Stimulated activated naive CD4-positive, alpha-beta T cell treated with Interleukin-2 at 50 U/mL for 16 hours (primary cell): Measurements from ENCODE around the gene CANX.
A peak's percentile ranks its signal among the peaks of the same experiment; 100 is the strongest.

Experiments used
- DNase-seq: peaks from one replicate; lab custom pipeline; 2025; lab: John Stamatoyannopoulos, UW

CANX gene

DNA sequence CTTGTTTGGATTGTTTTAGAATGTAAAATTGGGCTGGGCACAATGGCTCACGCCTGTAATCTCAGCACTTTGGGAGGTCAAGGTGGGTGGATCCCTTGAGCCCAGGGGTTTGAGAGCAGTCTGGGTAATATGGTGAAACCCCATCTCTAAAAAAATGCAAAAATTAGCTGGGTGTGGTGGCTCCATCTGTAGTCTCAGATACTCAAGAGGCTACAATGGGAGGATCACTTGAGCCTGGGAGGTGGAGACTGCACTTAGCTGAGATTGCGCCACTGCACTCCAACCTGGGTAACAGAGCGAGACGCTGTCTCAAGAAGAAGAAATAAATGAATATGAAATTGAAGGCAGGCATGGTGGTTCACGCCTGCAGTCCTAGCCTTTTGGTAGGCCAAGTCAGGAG is 55.2 kb downstream of the CANX start:
- DNase-seq, result no peak

DNA sequence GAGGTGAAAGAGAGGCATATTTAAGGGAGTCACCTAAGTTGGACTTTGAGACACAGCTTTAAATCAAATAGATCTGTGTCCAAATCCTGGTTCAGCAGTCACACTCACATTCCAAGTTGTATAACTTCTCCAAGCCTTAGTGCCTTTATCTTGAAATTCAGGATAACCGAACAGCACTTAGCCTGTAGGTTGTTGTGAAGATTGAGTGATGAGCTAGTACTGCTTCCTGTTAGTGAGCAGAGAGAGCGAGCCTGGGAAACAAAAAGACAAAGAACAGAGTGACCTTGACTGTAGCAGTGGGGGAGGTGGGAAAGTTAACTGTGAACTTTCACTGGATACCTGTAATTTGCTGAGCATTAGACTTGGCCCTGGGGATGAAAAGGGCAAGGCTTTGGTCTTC is 56.3 kb downstream of the CANX start:
- DNase-seq, result no peak

DNA sequence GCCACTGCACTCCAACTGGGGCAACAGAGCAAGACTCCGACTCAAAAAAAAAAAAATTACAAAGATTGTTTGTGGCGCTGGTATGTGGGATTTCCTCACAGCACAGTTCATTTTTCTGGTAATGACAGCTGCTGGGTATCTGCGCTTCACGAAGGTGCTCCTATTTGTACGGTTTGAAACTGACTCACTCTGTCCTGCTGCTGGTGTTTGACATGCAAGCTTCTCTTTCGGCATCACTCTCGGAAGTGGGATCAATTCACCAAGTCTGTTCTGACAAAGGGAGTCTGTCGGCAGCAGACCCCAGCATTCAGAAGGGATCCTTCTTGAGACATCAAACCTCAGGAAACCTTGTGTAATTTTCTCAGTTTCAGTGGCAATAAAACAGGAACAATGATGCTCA is 60.2 kb downstream of the CANX start:
- no peak for DNase-seq

DNA sequence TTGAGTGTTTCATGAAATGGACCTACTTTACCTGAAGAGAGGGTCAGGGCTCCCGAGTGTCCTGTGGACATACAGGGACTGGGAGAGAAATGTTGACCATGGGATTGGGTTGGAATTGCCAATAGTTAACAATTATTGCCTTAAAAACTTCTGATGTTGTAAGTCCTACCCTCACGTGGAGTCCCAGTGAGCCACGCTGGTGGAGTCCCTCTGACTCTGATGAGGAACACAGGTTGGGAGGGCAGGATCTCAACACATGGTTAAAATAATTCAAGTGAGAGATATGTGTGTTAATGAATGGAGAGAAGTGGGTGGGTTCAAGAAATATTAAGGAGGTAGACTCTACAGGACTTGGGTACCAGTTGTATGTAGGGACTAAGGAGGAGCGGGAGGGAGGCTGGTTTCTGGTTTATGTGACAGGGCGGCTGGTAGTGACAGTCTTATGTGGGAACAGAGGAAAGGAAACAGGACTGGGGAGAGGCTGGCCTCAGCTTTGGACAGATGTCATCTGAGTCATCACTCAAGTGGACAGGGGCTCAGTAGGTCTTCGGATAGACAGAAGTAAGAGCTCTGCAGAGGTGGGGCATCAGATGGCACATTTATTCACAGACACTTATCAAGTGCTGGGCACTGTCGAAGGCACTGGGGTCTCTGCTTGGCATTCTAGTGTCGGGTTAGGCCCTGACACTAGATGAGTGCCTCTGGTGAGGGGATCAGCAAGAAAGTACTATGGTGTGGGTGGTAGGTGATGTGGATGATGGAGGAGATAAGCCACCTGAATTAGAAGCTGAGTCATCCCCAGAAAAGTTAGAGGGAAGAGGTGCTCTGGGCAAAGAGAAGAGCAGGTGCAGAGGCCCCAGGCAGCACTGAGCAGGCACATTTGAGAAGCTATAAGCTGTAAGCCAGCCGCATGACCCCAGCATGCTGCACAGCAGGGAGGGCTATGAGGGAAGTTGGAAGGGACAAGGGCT is 61.1 kb downstream of the CANX start:
- DNase-seq, result no peak

DNA sequence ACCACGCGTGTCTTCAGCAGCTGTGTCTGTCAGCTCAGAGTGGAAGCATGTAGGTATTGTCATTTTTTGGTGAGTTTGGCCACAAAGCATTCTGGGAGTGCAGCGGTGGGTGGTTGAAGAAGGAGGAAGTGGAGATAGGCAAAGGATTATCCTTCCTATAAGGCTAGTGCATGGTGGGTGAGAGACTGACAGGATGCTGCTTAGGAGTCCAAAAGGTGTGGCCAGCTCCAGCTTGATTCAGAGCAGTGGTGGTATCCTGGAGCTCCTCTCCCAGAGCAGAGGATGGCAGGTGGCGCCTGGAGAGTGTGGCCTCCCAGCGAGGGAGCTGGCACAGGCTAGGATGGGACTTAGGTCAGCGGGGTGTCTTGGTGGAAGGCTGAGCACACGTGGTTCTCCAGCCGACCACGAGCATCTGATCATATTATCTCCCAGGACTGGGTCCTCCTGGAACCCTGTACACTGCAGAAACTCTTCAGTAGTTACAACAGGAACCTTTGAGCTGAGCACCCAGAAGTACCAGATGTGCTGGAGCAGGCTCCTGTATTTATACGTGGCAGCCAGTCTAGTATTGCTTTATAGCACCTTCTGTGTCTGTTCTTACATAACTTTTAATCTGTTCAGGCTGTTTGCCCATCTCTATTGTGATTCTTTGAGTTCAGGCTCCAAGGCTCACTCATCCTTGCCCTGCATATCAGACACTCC is 63.5 kb downstream of the CANX start:
- no peak for DNase-seq

DNA sequence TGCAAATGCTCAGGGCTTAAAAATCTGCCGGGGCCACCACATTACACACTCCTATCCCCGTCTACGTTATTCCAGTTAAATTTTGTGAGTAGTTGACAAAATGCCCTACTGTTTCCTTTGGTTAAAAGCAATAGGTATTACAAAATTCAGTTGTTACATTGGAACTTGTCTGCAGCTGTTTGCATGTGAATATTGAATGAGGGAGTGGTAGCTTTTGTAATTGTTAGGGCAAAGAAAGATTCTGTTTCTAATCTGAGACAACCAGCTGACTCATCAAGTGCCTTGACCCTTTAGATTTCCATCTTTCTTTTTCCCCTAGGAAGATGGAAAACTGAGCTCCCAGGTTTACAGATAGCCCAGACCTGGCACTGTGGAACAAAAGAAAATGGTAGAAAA is 64.0 kb downstream of the CANX start:
- no peak for DNase-seq

DNA sequence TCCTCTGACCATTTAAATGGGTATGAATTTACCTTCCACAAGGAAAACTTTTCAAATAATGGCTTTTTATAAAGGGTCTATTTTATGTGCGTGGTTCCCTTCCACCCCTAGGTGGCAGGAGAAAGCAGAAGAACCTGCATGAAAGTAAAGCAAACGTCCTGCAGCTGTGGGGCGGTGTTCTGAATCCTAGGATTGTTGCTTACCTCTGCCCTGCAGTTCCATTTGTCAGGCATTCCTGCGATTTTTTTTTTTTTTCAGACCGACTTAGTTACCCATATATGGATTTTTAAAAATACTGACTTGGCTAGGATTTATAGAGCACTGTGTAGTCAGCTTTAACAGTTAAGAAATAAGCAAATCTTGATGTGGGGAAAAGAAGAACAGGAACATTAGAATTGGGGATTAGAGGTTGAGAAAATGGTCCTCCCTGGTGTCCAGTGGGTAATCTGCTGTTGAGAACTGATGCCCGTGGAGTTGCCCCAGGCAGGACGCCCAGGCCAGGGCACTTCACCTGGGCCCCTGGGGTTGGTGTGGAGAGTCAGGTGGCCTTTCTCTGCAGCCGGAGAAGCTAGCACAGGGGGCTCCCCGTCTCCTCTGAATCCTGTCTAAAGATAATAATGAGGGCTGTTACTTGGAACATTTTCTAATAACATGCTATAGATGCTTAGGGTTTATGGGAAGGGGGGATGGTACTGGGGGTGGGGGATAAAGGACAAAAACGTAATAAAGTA is 64.6 kb downstream of the CANX start:
- DNase-seq, result peak; percentile 17

DNA sequence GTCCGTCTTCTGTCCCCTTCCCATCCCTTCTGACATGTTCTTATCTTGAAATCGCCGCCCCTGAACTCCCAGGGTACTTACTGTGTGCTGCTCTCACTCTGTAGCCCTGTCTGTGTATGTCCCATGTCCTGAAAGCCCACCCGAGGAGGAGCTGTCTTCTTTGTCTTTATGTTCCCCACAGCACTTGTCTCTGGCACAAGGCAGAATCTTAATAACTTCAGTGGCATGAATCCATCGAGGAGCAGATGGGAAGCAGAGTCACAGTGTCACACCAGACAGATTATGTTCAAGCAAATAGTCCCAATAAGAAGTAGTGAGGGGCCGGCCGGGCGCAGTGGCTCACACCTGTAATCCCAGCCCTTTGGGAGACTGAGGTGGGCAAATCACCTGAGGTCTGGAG is 65.3 kb downstream of the CANX start:
- no peak for DNase-seq

DNA sequence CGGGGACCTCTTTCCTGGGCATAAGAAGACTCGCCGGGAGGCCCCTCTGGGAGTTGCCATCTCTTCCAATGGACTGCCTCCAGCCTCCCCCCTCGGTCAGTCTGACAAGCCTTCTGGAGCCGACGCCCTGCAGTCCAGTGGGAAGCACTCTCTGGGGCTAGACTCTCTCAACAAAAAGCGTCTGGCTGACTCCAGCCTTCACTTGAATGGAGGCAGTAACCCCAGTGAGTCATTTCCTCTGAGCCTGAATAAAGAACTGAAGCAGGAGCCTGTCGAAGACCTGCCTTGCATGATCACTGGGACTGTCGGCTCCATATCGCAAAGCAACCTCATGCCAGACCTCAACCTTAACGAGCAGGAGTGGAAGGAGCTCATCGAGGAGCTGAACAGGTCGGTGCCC is 66.6 kb downstream of the CANX start:
- DNase-seq, result no peak

DNA sequence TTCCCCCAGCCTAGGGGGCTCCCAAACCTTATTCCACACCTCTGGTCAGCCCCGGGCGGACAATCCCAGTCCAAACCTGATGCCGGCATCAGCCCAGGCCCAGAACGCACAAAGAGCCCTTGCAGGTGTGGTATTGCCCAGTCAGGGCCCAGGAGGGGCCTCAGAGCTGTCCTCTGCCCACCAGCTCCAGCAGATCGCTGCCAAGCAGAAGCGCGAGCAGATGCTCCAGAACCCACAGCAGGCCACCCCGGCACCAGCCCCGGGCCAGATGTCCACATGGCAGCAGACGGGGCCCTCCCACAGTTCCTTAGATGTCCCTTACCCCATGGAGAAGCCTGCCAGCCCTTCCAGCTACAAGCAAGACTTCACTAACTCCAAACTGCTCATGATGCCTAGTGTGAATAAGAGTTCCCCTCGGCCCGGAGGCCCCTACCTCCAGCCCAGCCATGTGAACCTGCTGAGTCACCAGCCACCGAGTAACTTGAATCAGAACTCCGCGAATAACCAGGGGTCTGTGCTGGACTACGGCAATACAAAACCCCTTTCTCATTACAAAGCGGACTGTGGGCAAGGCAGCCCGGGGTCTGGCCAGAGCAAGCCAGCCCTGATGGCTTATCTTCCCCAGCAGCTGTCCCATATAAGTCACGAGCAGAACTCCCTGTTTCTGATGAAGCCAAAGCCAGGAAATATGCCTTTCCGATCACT is 67.4 kb downstream of the CANX start:
- DNase-seq, result no peak

DNA sequence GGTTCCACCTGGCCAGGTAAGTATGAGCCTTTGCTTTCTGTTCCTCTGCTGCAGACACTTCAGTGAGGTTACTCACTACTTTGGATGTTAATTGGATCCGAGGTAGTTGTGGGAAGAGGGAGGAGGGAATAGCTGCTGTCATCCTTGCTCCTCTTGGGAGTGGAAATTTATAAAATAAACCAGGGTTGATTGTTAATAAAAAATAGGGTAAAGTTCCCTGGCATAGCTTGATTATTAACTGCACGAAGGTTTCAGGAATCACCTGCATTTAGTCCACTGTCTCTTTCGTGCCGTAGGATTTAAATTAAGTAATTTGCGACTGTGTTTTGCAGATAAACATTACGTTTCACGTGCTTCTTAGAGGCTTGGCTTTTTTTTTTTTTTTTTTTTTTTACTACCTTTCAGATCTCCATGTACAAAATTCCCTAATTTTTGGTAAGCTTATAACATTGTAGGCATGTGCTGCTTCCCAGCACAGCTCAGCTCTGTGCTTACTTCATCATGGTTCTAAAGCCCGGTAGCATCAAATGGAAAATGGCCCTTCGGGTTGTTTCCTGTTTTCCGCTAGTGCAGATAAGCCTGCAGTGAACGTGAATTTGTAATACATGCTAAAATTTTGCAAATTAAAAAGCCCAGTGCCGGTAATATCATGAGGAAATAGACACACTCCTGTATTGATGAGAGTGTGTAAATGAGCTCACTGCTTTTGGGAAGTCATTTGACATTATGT is 68.1 kb downstream of the CANX start:
- no peak for DNase-seq

DNA sequence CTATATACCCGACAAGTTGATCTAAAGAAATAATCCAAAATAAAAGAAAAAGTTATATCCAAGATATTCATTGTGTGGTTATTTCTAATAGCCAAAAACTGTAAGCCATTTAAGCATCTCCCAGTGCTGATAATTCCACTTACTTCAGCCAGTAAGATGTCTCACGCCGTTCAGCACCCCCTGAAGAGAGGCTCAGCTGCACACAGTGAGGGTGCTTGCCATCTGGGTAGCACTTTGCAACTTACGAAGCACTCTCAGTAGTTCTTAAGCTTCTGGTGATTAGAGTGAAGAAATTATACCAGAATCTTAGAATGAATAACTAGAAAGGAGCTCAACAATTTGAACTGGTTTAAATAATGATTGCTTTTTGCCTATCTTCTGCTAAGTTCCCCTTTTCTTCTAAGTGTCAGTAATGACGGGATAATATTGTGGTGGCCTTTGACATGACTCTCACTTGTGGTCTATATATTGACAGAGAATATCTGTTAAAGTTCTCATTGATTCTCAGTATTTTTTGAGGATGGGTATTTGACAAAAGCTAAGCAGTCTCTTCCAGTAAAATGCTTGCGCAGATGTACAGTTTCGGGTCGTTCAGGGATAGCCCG is 68.8 kb downstream of the CANX start:
- no peak for DNase-seq

DNA sequence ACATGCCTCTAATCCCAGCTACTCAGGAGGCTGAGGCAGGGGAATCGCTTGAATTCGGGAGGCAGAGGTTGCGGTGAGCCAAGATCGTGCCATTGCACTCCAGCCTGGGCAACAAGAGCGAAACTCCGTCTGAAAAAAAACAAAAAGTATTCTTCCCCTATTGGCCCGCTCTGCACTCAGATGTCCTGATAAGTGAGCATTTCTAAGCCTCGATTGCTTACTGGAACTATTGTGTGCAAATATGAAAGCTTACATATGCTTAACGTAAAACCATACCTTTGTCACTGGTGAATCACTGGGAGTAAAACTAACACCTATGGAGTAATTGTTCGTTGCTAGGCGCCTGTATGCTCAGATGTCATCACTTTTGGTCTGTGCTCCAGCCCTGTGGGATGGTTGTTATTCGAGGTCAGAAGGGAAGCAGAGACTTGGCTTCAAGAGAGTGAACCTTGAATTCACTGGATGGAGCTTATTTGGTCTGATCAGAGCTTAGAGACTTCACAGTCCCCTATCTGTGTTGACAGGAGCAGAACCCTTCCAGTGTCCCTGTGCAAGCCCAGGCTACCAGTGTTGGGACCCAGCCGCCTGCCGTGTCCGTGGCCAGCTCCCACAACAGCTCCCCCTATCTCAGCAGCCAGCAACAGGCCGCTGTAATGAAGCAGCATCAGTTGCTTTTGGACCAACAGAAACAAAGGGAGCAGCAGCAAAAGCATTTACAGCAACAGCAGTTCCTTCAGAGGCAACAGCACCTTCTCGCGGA is 69.7 kb downstream of the CANX start:
- DNase-seq, result no peak

DNA sequence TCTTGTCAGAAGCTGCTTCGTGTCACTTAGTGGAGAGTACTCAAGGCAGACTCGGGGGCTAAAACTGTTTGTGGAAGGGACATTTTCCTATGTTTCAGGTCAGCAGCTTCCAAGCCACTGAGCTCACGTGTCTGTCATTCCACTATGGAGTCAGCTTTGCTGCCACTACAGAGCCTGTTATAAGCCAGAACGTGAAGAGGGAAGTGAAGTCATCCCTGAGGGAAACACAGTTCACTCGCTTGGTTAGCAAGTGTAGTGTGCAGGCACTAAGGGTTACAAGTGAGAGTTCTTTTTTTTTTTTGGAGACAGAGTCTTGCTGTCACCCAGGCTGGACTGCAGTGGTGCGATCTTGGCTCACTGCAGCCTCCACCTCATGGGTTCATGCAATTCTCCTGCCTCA is 70.5 kb downstream of the CANX start:
- no peak for DNase-seq

DNA sequence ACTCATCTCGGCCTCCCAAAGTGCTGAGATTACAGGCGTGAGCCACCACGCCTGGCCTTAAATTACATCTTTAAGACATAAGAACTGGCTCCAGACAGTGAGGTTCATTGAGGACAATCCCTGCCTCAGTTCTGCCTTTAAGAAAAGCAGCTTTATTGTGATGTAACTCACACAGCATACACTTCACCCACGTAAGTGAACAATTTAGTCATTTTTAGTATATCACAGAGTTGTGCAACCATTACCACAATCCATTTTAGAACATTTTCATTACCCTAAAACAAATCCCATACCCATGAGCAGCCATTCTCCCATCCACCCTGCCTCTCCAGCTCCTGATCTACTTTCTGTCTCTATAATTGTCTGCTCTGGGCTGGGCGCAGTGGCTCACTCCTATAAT is 71.0 kb downstream of the CANX start:
- no peak for DNase-seq

DNA sequence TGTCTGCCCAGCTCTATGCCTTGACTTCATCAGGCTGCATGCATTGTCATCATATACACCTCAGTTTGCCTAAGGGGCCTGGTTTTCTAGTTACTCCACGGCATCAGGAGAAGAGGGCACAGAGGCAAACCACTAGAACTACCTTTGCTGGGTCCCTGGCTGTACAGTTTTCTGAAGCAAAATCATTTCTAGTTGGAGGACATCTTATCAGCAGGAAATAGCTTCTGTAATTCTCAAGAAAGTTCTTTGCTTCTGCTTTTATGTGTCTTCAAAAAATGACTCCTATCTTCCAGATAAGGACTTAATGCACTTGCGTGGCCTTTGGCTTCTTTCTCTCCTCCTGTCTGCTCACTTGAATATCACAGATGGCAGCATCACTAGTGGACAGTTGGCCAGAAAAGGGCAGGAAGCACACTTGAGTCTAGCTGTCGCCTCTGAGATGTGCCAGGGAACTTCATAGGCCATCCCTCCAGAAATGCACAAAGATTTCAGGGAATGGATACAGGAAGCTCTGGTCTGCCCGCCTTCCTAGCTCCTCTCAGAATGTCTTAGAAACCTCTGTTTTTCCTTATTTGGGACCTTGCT is 72.6 kb downstream of the CANX start:
- no peak for DNase-seq

DNA sequence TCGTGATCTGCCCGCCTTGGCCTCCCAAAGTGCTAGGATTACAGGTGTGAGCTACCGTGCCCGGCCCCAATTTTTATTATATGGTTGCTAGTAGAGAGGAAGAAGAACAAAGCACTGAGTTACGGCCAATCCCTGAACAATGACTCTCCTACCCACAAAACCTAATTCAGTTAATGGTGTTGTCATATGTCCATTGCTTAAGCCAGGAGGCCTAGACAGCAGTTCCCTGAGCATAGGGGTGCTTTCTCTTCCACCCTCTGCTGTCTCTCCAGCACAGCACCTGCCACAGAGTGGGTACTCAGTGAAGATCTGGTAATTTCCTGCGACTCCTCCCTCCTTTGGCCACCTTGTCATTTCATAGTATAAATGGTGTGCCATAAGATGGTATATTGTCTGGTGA is 73.6 kb downstream of the CANX start:
- DNase-seq, result no peak

DNA sequence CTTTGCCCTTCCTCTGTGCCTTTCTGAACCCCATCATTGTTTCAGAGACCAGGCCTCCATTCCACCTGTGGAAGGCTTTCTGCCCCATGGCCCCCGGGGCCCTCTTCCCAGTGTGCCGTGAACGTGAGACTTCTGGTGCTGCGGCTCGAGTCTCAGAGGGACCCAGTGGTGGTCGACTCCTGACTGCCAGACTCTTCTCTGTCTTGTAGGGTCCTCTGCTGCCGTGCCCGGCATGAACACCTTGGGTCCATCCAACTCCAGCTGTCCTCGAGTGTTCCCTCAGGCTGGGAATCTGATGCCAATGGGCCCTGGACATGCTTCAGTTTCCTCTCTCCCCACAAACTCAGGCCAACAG is 74.9 kb downstream of the CANX start:
- DNase-seq, result no peak

DNA sequence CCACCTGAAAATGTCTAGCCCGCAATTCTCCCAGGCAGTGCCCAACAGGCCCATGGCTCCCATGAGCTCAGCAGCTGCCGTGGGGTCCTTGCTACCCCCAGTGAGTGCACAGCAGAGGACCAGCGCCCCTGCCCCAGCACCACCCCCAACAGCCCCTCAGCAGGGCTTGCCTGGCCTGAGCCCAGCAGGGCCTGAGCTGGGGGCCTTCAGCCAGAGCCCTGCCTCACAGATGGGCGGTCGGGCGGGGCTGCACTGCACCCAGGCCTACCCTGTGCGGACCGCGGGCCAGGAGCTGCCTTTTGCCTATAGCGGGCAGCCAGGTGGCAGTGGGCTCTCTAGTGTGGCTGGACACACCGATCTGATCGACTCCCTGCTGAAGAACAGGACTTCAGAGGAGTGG is 75.7 kb downstream of the CANX start:
- DNase-seq, result no peak

DNA sequence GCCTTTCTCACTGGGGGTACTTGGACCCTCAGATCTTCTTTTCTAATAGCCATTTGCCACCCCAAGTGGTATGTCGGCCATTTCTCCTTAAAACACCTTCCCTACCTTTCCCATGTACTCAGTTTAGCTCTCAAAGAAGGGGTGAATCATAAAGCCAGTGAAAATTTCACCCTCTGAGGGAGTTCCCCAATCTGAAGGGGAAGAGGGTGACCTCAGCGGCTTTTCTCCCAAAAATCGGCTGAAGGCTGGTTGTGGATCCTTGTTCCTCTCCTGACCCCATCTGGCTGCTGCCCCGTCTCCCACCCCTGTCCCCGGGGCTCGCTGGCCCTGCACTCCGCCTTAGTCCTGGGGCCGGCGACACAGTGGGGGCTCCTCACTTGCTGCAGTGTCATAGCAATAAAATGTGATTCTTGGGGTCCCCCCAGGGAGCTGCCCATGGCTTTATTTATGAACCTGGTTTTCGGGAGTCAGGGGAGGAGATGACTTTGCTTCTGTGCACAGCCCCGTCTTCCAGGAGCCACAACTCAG is 77.7 kb downstream of the CANX start:
- no peak for DNase-seq
